H1 (cell line): Measurements from ENCODE around the gene GMPR2. TPM values are rescaled to one million over a fixed set of nuclear protein-coding genes. Genes with fewer than 3 reads are reported as not detected.

Experiments used
- CTCF ChIA-PET: fragments of 300-600 bp; sonication (Branson Sonifier 250); formaldehyde crosslinking; loops from one replicate; lab custom pipeline; 2021; ENCODE audit not compliant: partially characterized antibody; lab: Charles Lee
- POLR2A ChIA-PET: fragments of 300-600 bp; sonication (Branson Sonifier 250); formaldehyde crosslinking; loops from one replicate; lab custom pipeline; 2021; ENCODE audit warnings: inconsistent platforms; ENCODE audit not compliant: partially characterized antibody; lab: Charles Lee
- DNase-seq, 2 experiments: peaks; one replicate each; pipeline versions ENCODE4 v3.0.0 to v3.0.0-alpha.2; 2010 to 2022; ENCODE audit warnings: low spot score in 2 of 2, low read depth in 1 of 2, mixed read lengths in 1 of 2
- FAIRE-seq: peaks from 2 replicates; lab custom pipeline; 2011; peaks lifted over from hg19 to GRCh38; lab: Jason Lieb, UNC
- H2AFZ ChIP-seq: 2 replicates; pipeline ENCODE4 v1.8.1; 2012; ENCODE audit warnings: low read length, inconsistent platforms
- H2AK5ac ChIP-seq: 2 replicates; pipeline ENCODE4 v1.6.1; 2013; ENCODE audit warnings: low read depth, low read length
- H2BK120ac ChIP-seq: replicated peaks from 2 replicates; pipeline ENCODE3; 2013; ENCODE audit warnings: low read depth, low read length, inconsistent platforms
- H2BK12ac ChIP-seq: 2 replicates; pipeline ENCODE4 v1.6.1; 2013; ENCODE audit warnings: low read depth, low read length
- H2BK15ac ChIP-seq: 2 replicates; pipeline ENCODE4 v1.6.1; 2013; ENCODE audit warnings: low read length
- H2BK20ac ChIP-seq: 2 replicates; pipeline ENCODE4 v1.6.1; 2013; ENCODE audit warnings: low read length
- H2BK5ac ChIP-seq: 2 replicates; pipeline ENCODE4 v1.6.1; 2013; ENCODE audit warnings: low read depth, low read length
- H3K14ac ChIP-seq: 2 replicates; pipeline ENCODE4 v1.6.1; 2013; ENCODE audit warnings: inconsistent platforms; ENCODE audit not compliant: insufficient read length
- H3K18ac ChIP-seq: 2 replicates; pipeline ENCODE4 v1.6.1; 2013; ENCODE audit warnings: low read length; ENCODE audit errors: extremely low read depth
- H3K23ac ChIP-seq: 2 replicates; pipeline ENCODE4 v1.6.1; 2013; ENCODE audit warnings: inconsistent platforms; ENCODE audit not compliant: insufficient read length
- H3K23me2 ChIP-seq: 2 replicates; pipeline ENCODE4 v1.6.1; 2013; ENCODE audit warnings: low read depth, low read length
- H3K27ac ChIP-seq: 2 replicates; pipeline ENCODE4 v1.6.1; 2011; ENCODE audit warnings: low read depth, low read length, inconsistent platforms
- H3K27me3 ChIP-seq, 4 experiments: replicated peaks in 1 of 4; 1 replicate in 1 of 4; 2 replicates in 3 of 4; pipeline versions ENCODE4 v1.6.1 to v1.8.1; 2011 to 2013; ENCODE audit warnings: low read length in 3 of 4, mild to moderate bottlenecking in 3 of 4, inconsistent platforms in 2 of 4, mixed read lengths in 2 of 4, moderate library complexity in 1 of 4; ENCODE audit not compliant: control insufficient read depth in 3 of 4, insufficient read depth in 3 of 4; ENCODE audit errors: extremely low read depth in 1 of 4
- H3K36me3 ChIP-seq, 4 experiments: 2 replicates each; pipeline versions ENCODE4 v1.6.1 to v1.8.1; 2011 to 2013; ENCODE audit warnings: mild to moderate bottlenecking in 4 of 4, low read length in 3 of 4, moderate library complexity in 2 of 4, control low read depth in 1 of 4, inconsistent platforms in 1 of 4; ENCODE audit not compliant: insufficient read depth in 4 of 4, control insufficient read depth in 2 of 4
- H3K4ac ChIP-seq: replicated peaks from 2 replicates; pipeline ENCODE3; 2013; ENCODE audit warnings: low read length, low read depth, mixed read lengths, inconsistent platforms; ENCODE audit not compliant: insufficient read length
- H3K4me1 ChIP-seq, 4 experiments: replicated peaks in 1 of 4; 1 replicate in 1 of 4; 2 replicates in 3 of 4; pipeline versions ENCODE4 v1.6.1 to v1.8.1; 2011 to 2013; ENCODE audit warnings: low read length in 3 of 4, inconsistent platforms in 2 of 4, mixed read lengths in 1 of 4; ENCODE audit not compliant: insufficient read depth in 4 of 4, control insufficient read depth in 3 of 4
- H3K4me2 ChIP-seq, 2 experiments: 2 replicates each; pipeline versions ENCODE4 v1.6.1 to v1.8.1; 2011 to 2013; ENCODE audit warnings: low read depth in 2 of 2, low read length in 2 of 2, control low read depth in 1 of 2, inconsistent platforms in 1 of 2, mild to moderate bottlenecking in 1 of 2; ENCODE audit not compliant: insufficient read depth in 1 of 2
- H3K4me3 ChIP-seq, 4 experiments: fragments of 200-600, 300-600 bp in 1 of 4; sonication (generic), shearing (Covaris generic), sonication (Bioruptor Twin) in 1 of 4; 2 replicates each; pipeline versions ENCODE4 v1.5.1 to v1.8.1; 2011 to 2016; ENCODE audit warnings: low read length in 4 of 4, low read depth in 3 of 4, control low read depth in 2 of 4, inconsistent platforms in 2 of 4, mild to moderate bottlenecking in 2 of 4, mixed read lengths in 1 of 4, moderate library complexity in 1 of 4; ENCODE audit not compliant: insufficient read depth in 2 of 4; ENCODE audit errors: extremely low read depth in 1 of 4
- H3K56ac ChIP-seq: replicated peaks from 2 replicates; pipeline ENCODE3; 2013; ENCODE audit warnings: low read depth, mild to moderate bottlenecking, mixed read lengths, low read length, inconsistent platforms; ENCODE audit not compliant: insufficient read length
- H3K79me1 ChIP-seq: 2 replicates; pipeline ENCODE4 v1.6.1; 2013; ENCODE audit warnings: low read depth, low read length, control low read depth
- H3K79me2 ChIP-seq, 2 experiments: 2 replicates each; pipeline versions ENCODE4 v1.6.1 to v1.8.1; 2012 to 2013; ENCODE audit warnings: low read length in 2 of 2, mild to moderate bottlenecking in 2 of 2, inconsistent platforms in 1 of 2; ENCODE audit not compliant: insufficient read depth in 2 of 2, control insufficient read depth in 1 of 2
- H3K9ac ChIP-seq, 4 experiments: replicated peaks in 1 of 4; 1 replicate in 1 of 4; 2 replicates in 3 of 4; pipeline versions ENCODE4 v1.6.1 to v1.8.1; 2011 to 2013; ENCODE audit warnings: low read depth in 3 of 4, low read length in 3 of 4, control low read depth in 2 of 4, mild to moderate bottlenecking in 2 of 4, moderate library complexity in 2 of 4, inconsistent platforms in 1 of 4; ENCODE audit errors: extremely low read depth in 1 of 4
- H3K9me3 ChIP-seq, 2 experiments: 2 replicates each; pipeline versions ENCODE4 v1.6.1 to v1.8.1; 2012 to 2013; ENCODE audit warnings: mild to moderate bottlenecking in 2 of 2, moderate library complexity in 2 of 2, control low read depth in 1 of 2, inconsistent platforms in 1 of 2, low read depth in 1 of 2, low read length in 1 of 2, mixed read lengths in 1 of 2; ENCODE audit not compliant: insufficient read depth in 2 of 2
- H4K20me1 ChIP-seq, 2 experiments: replicated peaks in 1 of 2; 2 replicates each; pipeline versions ENCODE3 to v1.8.1; 2011 to 2013; ENCODE audit warnings: inconsistent platforms in 2 of 2, low read length in 2 of 2, mild to moderate bottlenecking in 1 of 2; ENCODE audit not compliant: insufficient read depth in 2 of 2, control insufficient read depth in 1 of 2
- H4K5ac ChIP-seq: 2 replicates; pipeline ENCODE4 v1.6.1; 2013; ENCODE audit warnings: low read length, low read depth, mixed read lengths, inconsistent platforms; ENCODE audit not compliant: insufficient read length
- H4K8ac ChIP-seq: 2 replicates; pipeline ENCODE4 v1.8.0; 2013; ENCODE audit warnings: mild to moderate bottlenecking, moderate library complexity, low read length, inconsistent platforms; ENCODE audit not compliant: insufficient read depth; ENCODE audit errors: extremely low read depth
- H4K91ac ChIP-seq: replicated peaks from 2 replicates; pipeline ENCODE3; 2013; ENCODE audit warnings: low read length, mixed read lengths, inconsistent platforms; ENCODE audit not compliant: insufficient read length
- MAFK ChIP-seq: IDR thresholded peaks from 2 replicates; pipeline ENCODE4 v1.6.1; 2012; ENCODE audit warnings: low read depth, mild to moderate bottlenecking, improper control_type of control experiment, low read length
- WGBS, 2 experiments: shearing (Covaris generic) in 1 of 2; methylation state at CpG; one replicate each; pipeline versions ENCODE4 v1.1.6 to v1.1.7; 2013 to 2015; ENCODE audit warnings: low lambda C conversion rate in 2 of 2, mixed read lengths in 2 of 2, inconsistent platforms in 1 of 2, low coverage in 1 of 2, missing lambda C conversion rate in 1 of 2; ENCODE audit not compliant: insufficient replicate concordance in 2 of 2, insufficient coverage in 1 of 2, insufficient read length in 1 of 2; ENCODE audit errors: extremely low coverage in 1 of 2, missing lambda C conversion rate in 1 of 2; 5-methylcytosine and 5-hydroxymethylcytosine counted together
- polyA plus RNA-seq, 7 experiments: library from polyadenylated mRNA; depleted of rRNA in 3 of 7; stranded (reverse) in 5 of 7; unstranded in 2 of 7; fragments of >200 nt in 5 of 7; fragments of 200-250 nt in 2 of 7; gene quantifications; 1 replicate in 5 of 7; 2 replicates in 1 of 7; 4 replicates in 1 of 7; pipeline versions ENCODE4 v1.2.1 to v1.2.3, GENCODE V29; 2011 to 2013; ENCODE audit warnings: missing spikeins in 2 of 7, mixed read lengths in 2 of 7
- total RNA-seq: library from RNA; stranded (reverse); fragmentation: NEBNext Ultra II Directional; extraction: Animal tissue kit (Norgen Biotek cat#: 25700); gene quantifications from 2 replicates; pipeline ENCODE4 v1.2.1, GENCODE V29; 2021

GMPR2 gene
- total and polyA plus RNA-seq, 2 of the 8 experiments (the other 6 are each of a cell fraction or from before 2014, with no cell fraction given), result 61.6 to 85.3 TPM

GRCh38 chr14:24278424-24278823, 45.7 kb downstream of the GMPR2 start:
- no peak overlapping the region for H2BK20ac ChIP-seq
- no peaks in the 10 kb centered on the region for H3K4me1 ChIP-seq
- H2BK120ac ChIP-seq, result no peak overlapping the region
- CTCF ChIA-PET, result interaction anchor here (1.0 to 11.5 kb wide), 6 partner anchors 13 to 51 kb away, joined by 3 to 137 read pairs (median 3); partner anchors contain the start of genes DHRS1, NOP9 and TINF2
- no peak overlapping the region for H3K4ac ChIP-seq
- DNase-seq (no peak), FAIRE-seq (no peak)
- POLR2A ChIA-PET, result interaction anchor here (0.7 to 2.3 kb wide), 4 partner anchors 10 to 102 kb away, joined by 3 to 9 read pairs (median 6); no protein-coding TSS in a partner anchor
- peaks cover 0 to 3% of the 10 kb centered on the region in 2 experiments for H4K20me1 ChIP-seq
- H2AFZ ChIP-seq, result no peak overlapping the region
- no peak overlapping the region for H4K5ac ChIP-seq
- H3K4me3 ChIP-seq, result no peak overlapping the region
- H3K23me2 ChIP-seq, result no peaks in the 10 kb centered on the region
- H3K18ac ChIP-seq, result no peak overlapping the region
- no peaks in the 10 kb centered on the region for H3K79me2 ChIP-seq
- H2BK5ac ChIP-seq, result no peak overlapping the region
- H3K36me3 ChIP-seq, result no peaks in the 10 kb centered on the region
- H3K14ac ChIP-seq, result no peak overlapping the region
- H3K9me3 ChIP-seq, result no peaks in the 10 kb centered on the region
- 92% methylated on average over 5 of the region's 5 CpGs; no CpG with 5 or more reads in 1 of the 2 experiments for WGBS, 2 experiments
- no peak overlapping the region for H2AK5ac ChIP-seq
- no peak overlapping the region for H2BK12ac ChIP-seq
- no peak overlapping the region for H3K27ac ChIP-seq
- TF ChIP-seq MAFK, result no peak
- H3K4me2 ChIP-seq, result no peak overlapping the region
- H3K79me1 ChIP-seq, result no peaks in the 10 kb centered on the region
- H3K23ac ChIP-seq, result no peak overlapping the region
- no peak overlapping the region for H3K9ac ChIP-seq
- no peak overlapping the region for H4K91ac ChIP-seq
- no peaks in the 10 kb centered on the region for H3K27me3 ChIP-seq
- H4K8ac ChIP-seq, result no peak overlapping the region
- no peak overlapping the region for H3K56ac ChIP-seq
- H2BK15ac ChIP-seq, result no peak overlapping the region
